DMS53 (cell line): ENCODE data around the gene RNF4.
"Not testable (repeated sequence)": the region's sequence is repeated elsewhere in the genome, so short reads cannot be mapped to it uniquely, and the experiment has no call there.

Experiments
- DNase-seq: peaks from one replicate; lab custom pipeline; 2025; lab: John Stamatoyannopoulos, UW

The RNF4 gene

DNA sequence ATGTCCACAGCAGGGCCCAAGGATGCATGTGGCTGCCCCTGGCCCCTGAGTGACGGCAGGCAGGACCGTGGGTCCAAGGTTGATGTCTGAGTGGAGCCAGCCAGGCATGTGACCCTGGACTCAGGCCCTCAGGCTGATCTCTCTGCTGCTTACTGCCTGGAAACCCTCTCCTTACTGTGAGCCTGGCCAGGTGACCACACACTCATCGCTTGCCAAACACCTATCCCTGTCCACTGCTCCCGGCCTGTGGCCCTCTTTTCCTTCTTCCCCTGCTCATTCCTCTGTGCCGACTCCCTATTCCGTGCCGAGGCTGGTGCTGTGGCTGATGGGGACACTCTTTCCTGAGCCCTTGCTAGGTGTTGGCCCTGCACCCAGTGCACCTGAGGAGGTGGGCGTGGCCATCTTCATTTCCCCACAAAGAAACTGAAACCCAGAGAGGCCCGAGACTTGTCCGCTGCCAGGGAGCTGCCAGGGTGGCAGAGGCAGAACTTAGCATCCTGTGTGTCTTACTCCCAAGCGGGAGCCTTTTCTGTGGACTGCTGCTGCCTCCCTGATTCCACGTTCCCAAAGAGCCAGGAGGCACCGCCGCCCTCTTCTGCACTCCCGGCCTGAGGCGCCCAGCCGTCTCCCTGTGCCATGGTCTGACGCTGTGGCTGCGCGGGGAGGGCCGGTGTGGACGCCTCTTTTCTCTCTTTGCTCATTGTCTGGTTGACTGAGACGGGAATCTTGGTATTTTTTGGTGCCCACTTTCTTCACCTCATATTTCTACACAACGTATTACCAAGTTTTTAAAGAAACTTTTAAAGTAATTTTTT lies 11.2 kb upstream of the RNF4 start:
- no peak for DNase-seq

- peak; percentile 75 for DNase-seq
Measured at GRCh38 chr4:2458546-2459491, 10.1 kb upstream of the RNF4 start.

DNA sequence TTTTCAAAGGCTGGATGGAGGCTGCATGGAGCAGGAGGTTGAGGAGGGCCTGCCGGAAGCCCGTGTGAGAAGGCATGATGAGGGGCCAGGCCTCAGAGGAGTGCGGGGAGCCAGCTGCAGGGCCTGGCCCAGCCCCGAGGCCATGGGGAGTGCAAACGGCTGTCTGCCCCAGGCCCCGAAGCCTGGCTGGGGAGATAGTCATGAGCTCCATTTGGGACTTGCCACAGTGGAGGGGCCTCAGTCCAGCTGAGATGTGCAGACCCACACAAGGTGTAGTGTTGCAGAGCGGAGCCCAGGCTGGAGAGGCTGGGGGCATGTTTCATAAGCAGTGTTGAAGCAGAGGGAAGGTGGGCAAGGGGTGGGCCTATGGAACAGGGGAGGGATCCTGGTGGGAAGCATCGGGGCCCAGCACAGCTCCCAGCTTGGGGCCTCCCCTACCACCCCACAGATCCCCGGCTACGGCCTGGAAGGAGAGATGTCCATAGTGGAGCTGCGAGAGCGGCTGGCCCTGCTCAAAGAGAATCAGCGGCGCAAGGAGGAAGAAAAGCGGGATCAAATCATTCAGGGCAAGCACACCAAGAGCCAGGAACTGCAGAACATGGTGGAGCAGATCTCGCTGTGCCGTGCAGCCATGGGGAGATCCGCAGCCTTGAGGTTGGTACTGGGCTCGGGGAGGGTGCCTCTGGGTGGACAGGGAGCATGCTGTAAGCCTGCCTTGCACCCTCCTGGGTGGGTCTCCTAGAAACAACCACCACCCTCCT lies 9.1 kb upstream of the RNF4 start:
- DNase-seq = no peak

- DNase-seq = no peak
Measured at GRCh38 chr4:2461246-2461960, 7.5 kb upstream of the RNF4 start.

GRCh38 chr4:2462218-2462991 lies 6.5 kb upstream of the RNF4 start:
- peak; percentile 93 for DNase-seq

GRCh38 chr4:2462992-2463762 lies 5.7 kb upstream of the RNF4 start:
- DNase-seq = peak; percentile 61

DNA sequence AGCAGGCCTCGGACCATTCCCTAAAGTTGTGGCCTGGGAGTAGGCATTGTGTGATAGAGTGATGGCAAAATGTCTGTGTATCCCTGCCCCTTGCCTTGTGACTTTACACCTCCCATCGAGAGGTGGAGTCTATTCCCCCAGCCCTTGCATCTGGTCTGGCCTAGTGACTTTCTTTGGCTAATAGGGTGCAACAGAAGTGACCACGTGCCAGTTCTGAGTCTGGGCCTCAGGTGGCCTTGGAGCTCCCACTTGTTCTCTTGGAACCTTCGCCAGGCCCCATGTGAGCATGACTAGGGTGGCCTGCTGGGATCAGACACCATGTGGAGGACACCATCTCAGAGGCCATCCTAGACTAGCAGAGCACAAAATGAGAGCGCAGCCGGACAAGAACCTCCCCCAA lies 3.9 kb upstream of the RNF4 start:
- DNase-seq = no peak

DNA sequence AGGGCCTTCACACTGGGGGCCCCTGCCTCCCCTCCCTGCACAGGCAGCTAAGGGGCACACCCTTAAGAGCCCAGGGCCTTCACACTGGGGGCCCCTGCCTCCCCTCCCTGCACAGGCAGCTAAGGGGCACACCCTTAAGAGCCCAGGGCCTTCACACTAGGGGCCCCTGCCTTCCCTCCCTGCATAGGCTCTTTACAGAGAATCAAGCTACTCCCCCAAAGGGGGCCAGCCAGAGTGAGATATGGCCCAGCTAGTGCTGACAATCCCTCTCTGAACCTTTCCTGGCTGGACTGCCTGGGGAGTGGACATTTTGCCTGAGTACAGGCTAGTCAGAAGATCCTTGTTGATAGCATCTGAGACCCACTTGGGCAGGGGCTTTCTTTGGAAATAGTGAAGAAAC lies 3.4 kb upstream of the RNF4 start:
- DNase-seq = not testable (repeated sequence)

DNA sequence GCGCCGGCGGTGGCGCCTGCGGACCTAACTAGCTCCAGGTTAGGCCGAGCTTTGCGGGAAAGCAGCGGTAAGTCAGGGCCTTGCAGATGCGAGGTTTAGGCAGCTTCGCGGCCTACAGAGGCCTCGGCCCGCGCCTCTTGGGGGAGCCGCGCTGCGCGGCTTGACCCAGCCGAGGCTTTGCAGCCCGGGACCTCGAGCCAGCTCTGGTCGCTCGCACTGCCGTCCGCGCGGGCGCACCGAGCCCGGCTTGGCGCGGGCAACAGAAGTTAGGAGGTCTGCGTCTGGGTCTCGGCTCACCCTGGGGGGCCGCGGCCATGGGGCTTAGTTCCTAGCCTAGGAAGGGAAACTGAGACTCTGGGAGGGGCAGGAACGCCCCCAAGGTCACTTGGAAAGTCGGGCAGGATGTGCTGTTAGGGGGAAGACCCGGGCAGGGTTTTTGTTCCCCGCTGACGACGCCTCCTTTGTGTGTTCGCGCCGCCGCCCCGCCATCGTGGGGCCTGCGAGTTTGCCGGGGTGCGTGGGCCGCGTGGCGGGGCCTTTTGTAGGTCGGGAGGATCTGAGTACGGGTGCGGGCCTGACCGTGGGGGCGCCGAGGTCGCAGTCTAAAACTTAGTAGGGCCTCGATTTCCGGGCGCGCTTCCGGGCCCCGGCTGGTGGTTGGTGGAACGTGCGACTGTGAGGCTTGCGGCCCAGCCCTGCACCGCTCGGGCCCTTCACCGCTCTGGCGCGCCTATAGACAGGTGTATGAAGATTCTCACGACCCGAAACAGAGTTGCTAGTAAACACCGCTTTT lies 482 bp downstream of the RNF4 start:
- peak; percentile 78 for DNase-seq

DNA sequence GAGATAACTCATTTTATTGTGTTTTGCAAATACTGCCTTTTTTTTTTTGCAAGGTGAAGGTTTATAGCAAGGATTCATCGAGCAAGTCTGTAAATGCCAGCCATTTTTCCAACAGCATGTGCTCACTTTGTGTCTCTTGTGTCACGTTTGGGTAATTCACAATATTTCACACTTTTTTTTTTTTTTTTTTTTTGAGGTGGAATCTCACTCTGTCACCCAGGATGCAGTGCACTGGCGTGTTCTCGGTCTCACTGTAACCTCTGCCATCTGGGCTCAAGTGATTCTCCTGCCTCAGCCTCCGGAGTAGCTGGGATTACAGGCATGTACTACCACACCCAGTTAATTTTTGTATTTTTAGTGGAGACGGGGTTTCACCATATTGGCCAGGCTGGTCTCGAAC lies 1.9 kb downstream of the RNF4 start:
- DNase-seq = no peak

- DNase-seq = no peak
Measured at GRCh38 chr4:2472187-2472586, 3.3 kb downstream of the RNF4 start.

DNA sequence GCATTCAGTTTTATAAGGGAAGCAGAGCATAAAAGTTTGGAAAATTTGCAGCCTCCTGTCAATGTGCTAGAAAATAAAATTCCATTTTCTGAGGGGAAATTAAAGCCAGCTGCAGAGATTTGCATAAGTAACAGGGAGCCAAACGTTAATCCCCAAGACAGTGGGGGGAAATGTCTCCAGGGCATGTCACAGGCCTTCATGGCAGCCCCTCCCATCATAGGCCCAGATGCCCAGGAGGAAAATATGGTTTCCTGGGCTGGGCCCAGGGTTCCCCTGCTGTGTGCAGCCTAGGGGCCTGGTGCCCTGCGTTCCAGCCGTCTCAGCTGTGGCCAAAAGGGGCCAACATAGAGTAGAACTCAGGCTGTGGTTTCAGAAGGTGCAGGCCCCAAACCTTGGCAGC lies 9.3 kb downstream of the RNF4 start:
- no peak for DNase-seq

DNA sequence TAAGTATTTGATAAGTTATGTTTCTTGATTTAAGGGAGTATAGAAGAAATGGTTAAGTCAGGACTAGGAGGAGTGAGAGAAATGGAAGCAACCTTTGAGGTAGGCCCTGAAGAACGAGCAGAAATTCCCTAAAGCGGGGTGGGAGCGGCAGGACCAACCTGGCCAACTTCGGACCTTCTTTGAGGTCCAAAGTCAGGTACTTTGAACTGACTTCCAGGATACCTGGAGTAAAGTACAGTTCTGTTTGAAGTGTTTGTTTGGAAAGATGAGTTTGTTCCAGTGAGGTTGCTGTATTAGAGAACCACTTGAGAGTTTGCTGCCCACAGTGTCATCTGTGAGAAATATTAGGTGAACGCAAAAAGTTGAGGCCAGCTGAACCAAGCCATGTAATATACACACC lies 11.7 kb downstream of the RNF4 start:
- DNase-seq = no peak

GRCh38 chr4:2482192-2482591 lies 13.3 kb downstream of the RNF4 start:
- no peak for DNase-seq

- no peak for DNase-seq
Measured at GRCh38 chr4:2482693-2483092, 13.8 kb downstream of the RNF4 start.

DNA sequence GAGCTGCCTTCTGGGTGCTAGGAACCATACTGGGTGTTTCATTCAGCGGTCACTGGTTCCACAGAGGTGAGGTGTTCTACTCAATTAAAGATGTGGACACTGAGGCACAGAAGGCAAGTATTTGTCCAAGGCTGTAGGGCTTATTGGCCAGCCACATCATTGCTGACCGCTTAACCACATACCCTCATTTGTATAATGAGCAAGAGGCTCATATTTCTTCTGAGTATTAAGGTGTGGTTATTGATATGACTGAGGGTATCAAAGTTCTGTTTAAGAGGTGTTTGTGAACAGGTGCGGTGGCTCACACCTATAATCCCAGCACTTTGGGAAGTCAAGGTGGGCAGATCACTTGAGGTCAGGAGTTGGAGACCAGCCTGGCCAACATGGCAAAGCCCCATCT lies 14.3 kb downstream of the RNF4 start:
- DNase-seq = no peak

DNA sequence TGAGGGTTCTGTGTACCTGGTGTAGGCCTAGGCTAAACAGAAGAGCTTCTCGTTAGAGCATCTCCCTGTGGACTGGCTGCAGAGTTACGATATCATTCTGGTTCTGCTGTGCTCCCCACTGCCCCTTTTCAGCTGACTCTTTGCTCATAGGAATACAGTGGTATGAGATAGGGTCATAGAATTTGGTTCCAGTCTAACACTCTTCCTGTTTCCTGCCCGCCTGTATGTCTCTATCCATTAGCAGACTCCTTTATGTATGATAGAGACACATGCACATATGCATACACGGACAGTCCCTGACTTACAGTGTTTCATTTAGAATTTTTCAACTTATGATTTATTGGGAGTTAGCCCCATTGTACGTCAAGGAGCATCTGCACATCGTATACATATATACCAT lies 15.3 kb downstream of the RNF4 start:
- no peak for DNase-seq

GRCh38 chr4:2484993-2485392 lies 16.1 kb downstream of the RNF4 start:
- DNase-seq = no peak

DNA sequence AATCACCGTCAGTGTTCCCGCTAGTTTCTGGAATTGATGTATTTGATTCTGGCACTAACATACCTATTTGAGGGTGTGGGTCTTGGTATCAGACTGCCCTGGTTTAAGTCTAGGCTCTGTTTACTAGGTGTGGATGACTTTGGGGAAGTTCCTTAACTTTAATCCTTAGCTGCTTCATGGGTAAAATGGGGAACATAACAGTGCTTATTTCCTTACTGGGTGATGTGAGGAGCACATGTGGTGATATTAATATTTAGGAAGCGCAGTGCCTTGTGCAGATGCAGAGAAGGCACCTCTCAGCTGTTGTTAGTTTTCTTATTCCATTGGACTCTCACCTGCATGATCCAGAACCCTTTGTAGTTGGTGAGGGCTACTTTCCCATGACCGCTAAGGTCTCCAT lies 17.1 kb downstream of the RNF4 start:
- no peak for DNase-seq
